IPS-11a (cell line): ENCODE results near the gene PKD2L1.

Source experiments
- H3K4me3 ChIP-seq: one replicate; pipeline ENCODE4 v1.5.1; 2013; ENCODE audit warnings: low read depth, low read length, control low read depth

PKD2L1 gene

DNA sequence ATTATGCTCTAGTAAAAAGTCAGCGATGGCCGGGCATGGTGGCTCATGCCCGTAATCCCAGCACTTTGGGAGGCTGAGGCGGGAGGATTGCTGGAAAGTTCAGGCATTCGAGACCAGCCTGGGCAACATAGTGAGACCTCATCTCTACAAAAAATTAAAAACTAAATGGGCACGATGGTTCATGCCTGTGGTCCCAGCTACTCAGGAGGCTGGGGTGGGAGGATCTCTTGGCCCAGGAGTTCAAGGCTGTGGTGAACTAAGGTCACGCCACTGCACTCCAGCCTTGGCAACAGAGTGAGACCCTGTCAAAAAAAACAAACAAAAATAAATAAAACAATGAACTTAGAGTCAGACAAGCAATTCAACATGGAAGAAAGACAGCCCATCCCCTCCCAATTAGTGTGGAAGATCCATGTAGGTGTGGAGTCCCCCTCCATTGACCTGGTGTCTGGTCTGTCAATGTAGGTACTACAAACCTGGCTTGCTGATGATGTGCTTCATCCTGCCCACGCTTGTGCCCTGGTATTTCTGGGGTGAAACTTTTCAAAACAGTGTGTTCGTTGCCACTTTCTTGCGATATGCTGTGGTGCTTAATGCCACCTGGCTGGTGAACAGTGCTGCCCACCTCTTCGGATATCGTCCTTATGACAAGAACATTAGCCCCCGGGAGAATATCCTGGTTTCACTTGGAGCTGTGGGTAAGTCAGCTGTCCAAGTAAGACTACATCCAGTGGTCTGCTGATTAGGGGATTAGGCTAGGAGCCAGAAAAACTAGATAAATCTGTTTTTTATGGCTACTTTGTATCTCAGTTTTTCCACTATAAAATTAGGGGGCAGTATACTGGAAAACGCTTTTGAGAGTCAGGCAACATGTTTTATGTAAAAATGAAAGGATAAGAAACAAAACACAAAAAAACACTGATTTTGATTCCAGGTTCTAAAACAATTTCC lies 26.3 kb upstream of the PKD2L1 start:
- no peak overlapping the region for H3K4me3 ChIP-seq

DNA sequence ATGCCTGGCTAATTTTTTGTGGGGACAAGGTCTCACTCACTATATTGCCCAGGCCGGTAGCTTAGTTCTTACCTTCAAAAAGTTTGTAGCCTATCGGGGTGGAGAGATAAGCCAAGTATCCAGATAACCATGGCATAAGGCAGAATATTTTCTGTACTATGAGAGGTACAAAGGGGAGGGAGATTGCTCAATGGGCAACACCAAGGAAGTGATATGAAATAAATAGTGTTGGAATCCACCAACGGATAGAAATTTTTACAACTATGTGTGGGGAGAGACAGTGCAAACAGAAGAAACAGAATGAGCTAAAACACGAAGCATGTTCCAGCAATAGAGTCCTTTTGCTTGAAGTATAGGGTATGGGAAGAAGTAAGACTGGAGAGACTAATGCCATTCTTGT lies 25.1 kb upstream of the PKD2L1 start:
- no peak overlapping the region for H3K4me3 ChIP-seq

DNA sequence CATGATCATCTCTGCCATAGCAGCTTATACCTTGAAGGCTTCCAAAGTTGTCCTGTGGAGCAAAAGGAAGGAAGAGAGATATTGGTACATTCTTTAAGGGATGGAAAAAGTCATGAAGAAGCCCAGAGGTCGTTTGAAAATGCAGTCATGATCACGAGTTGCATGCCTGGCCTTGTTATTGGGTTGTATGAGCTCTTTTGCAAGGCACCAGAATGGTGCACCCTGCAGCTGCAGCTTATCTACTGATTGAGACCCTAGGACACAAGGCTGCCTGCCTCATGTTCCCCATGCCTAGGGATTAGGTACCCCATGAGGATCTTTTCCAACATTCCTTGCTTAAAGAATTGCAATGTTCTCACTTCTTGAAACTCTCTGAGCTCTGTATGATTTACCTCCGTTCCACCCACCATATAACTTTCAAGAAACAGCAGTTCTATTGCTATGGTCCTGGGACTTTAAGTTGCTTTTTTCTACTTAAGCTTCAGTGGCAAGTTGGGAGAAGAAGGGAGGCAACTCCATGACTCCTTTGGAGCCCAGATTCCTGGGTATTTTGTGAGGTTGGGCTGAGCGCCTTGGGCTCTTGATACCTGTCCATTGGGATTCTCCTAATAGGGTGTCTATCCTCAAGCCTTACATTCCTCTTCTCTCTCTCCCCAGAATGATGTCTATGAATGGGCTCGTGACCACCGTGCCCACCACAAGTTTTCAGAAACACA lies 23.9 kb upstream of the PKD2L1 start:
- no peak overlapping the region for H3K4me3 ChIP-seq

DNA sequence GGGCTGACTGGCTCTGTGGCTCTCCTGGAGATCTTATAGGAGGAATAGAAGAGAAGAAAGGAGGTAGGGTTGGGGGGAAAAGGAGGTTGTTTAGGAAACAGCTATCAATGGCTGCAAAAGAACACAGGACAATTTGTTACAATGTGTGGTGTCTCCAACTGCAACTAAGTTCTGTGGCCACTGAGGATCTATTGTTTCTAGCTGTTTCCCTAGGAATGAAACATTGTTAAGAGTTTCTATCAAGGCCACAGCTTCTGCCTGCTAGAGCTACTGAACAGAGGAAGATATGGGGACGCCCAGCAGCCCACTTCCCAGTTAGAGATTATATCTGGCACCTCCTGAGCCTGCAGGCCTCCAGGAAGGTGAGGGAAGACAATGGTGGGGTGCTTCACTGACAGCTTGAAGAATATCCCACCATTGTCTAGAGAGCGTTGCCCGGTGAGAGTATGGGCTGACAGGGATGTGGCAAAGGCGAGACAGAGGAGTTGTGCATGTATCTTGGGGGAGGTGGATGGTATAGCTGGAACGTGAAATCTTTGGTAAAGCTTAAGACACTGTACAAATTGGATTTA lies 21.0 kb upstream of the PKD2L1 start:
- no peak overlapping the region for H3K4me3 ChIP-seq

DNA sequence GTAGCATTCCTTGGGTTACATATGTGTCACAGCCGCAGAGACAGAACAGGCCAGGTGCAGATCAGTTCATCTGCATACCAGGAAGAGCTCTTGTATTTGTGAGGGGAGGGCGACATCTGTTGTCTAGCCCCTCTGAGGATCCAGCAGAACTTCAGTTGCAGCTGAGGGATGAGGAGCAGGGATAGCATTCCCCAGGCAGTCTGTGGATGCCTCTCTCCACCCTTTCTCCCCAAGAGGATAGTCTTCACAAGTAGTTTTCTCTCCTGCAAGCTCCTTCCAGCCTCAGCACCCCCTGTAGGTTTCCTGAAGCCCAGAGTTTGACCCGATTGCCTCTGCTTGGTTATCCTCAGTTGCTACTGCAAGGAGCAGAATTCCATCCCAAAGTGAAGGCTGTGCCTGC lies 19.6 kb upstream of the PKD2L1 start:
- H3K4me3 ChIP-seq, result no peak overlapping the region

DNA sequence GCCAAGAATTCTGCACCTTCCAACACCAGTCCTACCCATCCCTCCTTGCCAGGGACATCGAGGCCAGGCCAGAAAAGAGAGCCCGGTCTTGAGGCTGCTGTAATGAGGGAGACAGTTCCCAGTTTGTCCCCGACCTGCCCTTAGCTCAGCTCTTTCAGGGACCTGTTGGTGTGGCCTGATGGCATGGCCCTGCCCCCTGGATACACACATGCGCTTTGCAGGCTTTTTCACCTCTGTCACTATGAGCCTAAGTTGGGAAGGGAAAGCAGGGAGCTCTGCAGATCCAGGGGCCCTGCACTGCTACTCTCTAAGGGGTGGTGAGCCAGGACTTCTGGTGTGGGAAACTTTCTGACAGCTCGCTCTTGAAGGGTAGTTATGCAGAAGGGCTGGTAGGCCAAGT lies 19.1 kb upstream of the PKD2L1 start:
- H3K4me3 ChIP-seq, result peak overlapping the region; percentile 88

DNA sequence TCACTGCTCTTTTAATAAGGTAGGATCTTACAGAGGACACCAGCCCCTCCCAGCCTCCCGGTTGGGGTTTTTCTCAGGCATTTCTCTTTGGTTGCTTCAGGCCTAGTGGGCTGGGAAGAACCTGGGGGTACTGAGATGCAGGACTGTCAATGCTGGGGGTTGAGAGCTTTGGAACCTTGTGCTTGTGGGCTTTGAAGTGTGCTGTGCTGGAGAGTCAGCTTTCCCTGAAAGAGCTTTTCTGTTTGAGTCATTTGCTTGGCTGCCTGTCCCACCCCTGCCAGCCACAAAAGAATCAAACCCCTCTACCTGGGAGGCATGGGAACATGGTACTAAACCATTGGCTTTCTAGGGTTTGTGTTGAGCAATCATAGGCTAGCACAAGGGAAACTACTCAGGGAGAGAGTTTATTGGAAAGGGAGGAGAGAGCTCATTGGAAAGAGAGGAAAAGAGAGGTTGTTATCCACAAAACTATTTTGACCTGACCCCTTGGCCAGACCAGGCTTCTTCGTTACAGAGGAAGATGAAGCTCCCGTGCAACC lies 18.4 kb upstream of the PKD2L1 start:
- peak overlapping the region; percentile 88 for H3K4me3 ChIP-seq

DNA sequence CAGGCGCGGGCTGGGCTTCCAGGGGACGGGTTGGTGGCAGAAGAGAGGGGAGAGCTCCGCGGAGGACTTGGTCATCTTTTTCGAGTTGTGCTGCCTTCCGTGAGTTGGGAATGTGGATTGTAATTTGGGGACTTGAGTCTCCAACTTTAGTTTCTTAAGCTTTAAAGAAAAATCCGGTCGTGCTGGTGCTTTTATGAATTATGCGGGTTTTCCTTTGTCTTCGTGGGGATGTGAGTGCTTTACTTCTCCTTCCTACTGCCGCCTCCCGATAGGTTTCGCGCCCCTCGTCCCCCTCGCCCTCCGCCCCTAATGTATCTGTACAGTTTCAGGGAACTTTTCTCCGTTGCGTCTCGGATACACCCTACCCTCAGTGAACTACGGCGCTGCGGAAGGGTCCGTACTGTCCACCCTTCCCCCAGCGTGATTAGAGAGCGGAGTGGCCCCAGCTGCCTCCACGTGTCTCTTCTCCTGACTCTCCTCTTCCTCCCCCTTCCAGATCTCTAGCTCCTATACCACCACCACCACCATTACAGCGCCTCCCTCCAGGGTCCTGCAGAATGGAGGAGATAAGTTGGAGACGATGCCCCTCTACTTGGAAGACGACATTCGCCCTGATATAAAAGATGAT lies 17.7 kb upstream of the PKD2L1 start:
- peak overlapping the region; percentile 88 for H3K4me3 ChIP-seq

DNA sequence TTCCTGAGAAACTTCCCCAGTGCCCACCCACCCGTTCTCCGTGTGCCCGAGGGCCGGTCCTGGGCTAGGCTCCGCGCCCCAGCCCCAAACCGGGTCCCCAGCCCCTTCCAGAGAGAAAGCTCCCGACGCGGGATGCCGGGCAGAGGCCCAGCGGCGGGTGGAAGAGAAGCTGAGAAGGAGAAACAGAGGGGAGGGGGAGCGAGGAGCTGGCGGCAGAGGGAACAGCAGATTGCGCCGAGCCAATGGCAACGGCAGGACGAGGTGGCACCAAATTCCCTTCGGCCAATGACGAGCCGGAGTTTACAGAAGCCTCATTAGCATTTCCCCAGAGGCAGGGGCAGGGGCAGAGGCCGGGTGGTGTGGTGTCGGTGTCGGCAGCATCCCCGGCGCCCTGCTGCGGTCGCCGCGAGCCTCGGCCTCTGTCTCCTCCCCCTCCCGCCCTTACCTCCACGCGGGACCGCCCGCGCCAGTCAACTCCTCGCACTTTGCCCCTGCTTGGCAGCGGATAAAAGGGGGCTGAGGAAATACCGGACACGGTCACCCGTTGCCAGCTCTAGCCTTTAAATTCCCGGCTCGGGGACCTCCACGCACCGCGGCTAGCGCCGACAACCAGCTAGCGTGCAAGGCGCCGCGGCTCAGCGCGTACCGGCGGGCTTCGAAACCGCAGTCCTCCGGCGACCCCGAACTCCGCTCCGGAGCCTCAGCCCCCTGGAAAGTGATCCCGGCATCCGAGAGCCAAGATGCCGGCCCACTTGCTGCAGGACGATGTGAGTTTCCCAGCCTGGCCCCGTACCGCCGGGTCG lies 16.9 kb upstream of the PKD2L1 start, which contains the start of gene SCD:
Gene SCD, plus strand, starts transcription at position 469 of the 803 bp plus-strand sequence. Its CDS starts 272 bp downstream, at position 741.
- peak within 1 kb of the TSS; percentile 88 for H3K4me3 ChIP-seq

DNA sequence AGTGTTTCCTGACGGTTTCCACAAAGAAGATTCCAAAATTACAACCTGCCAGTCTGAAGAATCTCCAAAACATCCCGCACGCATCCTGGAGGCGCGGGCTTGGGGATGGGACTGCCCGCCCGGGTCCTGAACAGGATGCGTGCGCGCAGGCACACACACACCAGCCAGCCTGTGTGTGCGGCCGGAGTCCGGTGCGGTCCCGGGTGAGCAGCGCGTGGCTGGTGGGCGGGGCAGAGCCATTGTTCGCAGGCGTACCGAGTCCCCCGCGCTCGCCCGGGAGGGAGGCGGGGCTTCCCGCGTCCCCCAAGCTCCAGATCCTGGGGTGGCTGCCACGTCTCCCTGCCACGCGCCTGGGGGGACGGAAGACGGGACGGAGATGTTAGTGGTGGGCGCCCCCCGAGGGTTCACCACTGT lies 16.3 kb upstream of the PKD2L1 start:
- peak overlapping the region; percentile 88 for H3K4me3 ChIP-seq

DNA sequence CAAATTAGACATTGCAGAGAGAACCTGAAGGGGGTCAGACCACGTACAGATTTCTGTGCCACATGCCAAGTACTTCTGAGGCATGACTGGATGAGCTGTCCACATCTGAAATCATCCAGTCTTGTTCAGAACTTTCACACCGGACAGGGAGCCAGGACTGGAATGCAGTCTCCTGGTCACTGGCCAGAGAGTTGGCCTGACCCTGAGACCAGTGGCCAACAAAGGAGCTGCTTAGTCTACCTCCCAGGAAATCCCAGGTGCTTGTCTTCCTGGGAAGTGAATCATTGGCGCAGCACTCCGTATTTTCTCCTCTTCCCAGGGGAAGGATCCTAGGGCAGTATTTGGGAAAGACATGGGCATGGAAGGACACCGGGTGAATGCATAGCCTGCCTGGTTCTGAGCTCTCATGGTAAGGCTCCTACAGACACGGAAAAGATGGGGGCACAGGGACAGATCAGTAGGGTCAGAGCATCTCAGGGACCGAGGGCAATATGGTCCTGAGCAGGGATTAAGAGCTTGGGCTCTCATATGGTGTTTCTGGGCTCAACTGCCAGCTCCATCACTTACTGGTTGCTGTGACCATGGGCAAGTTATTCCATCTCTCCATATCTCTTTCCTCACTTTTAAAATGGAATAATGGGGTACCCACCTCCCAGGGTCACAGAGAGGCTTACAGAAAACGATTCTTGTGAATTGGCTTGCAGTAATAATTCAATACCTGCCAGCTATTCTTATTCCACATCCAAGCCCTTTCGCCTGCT lies 15.7 kb upstream of the PKD2L1 start:
- peak overlapping the region; percentile 88 for H3K4me3 ChIP-seq

DNA sequence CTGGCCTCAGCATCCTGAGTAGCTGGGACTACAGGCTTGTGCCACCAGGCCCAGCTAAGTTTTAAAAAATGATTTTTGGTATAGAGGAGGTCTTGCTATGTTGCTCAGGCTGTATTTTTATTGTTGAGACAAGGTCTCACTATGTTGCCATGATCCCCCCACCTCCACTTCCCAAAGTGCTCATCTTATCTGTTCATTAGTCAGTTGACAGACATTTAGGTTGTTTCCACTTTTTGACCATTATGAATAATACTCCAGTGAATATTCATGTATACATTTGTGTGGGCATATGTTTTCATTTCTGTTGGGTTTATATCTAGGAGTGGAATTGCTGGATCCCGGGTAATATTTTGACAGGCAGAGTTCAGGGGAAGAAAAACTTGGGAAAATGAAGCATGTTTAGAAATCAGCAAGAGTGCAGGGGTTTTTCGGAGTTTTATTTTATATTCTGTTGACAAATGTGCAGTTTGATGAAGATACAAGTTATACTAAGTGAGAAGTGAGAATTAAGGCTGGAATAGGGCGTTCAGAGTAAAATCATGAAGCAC lies 14.3 kb upstream of the PKD2L1 start:
- no peak overlapping the region for H3K4me3 ChIP-seq

DNA sequence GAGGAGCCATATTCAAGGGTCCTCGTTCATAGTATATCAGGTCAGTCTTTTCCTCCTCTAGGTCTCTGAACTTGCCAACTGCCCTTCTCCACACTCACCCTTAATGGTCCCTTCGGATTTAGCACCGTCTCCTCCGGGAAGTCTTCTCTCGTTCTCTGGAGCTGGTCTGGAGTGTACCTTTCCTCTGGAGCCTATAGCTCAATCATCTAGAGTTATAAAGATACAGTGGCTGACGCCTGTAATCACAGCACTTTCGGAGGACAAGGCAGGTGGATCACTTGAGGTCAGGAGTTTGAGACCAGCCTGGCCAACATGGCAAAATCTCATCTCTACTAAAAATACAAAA lies 12.6 kb upstream of the PKD2L1 start:
- H3K4me3 ChIP-seq, result no peak overlapping the region

DNA sequence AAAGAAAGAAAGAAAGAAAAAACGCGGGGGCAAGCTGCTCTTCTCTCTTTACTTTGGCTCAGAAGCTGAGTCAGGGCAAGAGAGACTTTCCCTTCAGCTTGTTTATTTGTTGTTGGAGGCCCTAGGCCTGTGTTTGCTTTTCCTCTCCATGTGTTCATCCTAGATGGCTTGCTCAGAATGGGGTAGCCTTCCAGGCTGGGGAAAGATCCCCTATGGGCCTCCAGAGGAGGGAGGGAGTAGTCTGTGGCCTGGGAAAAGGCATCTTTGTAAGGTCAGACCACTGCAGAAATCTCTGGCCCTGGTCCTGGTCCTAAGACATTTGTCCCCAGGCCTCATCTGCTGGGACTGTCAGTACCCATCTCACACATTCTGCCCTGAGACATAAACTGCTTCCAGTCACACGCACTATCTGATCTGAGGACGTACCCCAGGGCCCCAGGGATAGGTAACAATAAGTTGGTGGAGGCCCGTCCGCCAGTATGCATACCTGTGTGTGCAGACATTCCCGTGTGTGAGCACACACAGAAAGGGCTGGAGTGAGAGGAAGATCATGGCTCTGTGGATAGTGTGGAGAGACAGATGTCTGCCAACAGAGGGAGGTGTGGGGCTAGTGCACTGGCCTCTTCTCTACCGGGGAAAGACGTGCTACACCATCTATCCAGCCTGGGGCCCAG lies 12.1 kb upstream of the PKD2L1 start:
- no peak overlapping the region for H3K4me3 ChIP-seq

DNA sequence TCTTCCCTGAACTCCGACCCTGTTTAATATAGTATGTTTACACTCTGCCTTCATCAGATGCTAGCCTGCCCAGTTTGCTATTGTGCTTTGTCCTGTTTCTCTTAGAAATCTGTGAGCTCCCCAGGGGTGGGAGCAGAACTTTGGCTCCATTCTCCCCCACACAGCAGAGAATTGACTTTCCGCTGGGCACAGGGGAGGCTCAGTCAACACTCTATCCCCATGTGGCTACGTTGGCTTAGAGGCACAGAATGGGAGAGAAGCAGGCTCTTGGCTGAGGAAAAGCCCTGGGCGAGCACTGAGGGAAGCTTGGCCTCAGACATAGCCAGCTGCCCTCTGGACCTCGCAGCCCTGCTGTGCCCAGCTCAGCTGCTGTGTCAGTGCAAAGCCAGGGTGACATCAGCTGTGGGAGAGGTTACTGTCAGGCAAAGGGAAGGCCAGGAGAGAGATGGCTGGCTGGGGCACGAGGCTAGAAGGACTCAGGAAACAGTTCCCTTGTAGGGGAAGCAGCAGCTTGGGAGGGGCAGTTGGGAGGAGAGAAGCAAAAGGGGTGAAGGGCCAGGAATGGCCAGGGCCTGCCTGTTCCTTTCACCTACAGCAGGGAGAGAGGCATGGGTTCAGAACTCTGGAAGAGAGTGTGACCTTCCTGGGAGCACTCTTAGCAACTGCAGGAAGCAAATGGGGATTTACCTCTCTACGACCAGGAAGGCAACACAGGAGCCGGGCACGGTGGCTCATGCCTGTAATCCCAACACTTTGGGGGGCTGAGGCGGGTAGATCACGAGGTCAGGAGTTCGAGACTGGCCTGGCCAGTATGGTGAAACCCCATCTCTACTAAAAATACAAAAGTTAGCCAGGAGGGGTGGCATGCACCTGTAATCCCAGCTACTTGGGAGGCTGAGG lies 11.2 kb upstream of the PKD2L1 start:
- H3K4me3 ChIP-seq, result no peak overlapping the region

DNA sequence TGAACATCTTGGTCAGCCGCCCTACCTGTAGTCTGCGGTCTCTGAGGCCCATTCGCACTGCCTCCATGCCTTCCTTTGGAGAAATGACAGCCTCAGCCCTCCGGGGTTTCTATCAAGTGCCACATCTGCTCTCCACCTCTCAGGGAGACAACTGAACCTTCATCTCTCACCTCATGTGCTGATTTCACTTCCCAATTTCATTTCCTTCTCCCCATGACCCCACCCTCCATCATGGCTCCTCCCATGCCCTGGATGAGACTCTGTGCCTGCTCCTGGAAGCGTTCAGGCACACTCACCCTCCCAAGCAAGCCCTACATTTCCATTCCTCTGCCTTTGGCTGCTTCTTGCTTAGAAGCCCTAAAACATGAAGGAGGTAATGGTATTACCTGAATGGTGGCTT lies 9.2 kb upstream of the PKD2L1 start:
- no peak overlapping the region for H3K4me3 ChIP-seq

DNA sequence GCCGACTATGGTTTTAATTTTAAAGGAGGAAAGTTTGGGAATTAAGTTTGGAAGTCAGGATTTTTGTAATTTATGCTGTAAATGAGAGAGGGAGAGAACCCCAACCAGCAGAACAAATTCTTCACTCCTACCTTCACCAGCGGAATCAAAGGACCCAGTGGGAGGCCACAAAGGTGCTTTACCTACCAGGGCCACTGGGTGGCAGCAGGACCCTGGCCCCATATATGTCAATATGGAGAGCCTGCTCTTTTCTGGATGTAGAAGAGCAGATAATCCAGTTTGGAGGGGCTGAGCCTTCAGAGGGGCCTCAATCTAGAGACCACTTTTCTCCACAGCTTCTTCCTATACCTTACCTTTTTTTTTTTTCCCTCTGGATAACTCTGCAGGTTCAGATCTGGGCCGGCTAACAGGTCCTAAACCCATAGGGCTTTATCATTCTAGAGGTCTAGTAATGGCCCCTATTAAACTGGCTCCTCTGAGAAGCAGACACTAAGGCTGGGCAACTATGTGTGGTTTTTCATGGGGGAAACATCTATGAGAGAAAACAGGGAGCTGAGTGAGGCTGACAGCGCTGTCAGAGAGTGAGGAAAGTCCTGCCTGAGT lies 8.5 kb upstream of the PKD2L1 start:
- H3K4me3 ChIP-seq, result no peak overlapping the region
